ENCODE data around the gene DHDH.

DHDH gene

GRCh38 chr19:48993175-48994034 is 59.9 kb downstream of the DHDH start, which contains the start of the genes GYS1 and RUVBL2:
GYS1 (minus strand) TSS chr19:48993309; CDS start chr19:48993112, 197 bp downstream.
RUVBL2 (plus strand) TSS chr19:48993887; CDS start chr19:48993912, 25 bp downstream.
- peak; percentile 100 for DNase-seq (ENCODE audit: low read depth)

GRCh38 chr19:48994035-48994386 is 60.5 kb downstream of the DHDH start:
- no peak for DNase-seq (ENCODE audit: low read depth)
